ENCODE data around the gene TRAF3.

The TRAF3 gene

GRCh38 chr14:102778338-102779083, 1.3 kb downstream of the TRAF3 start:
- DNase-seq: no peak

- DNase-seq: no peak
Measured at GRCh38 chr14:102779084-102779462, 1.8 kb downstream of the TRAF3 start.

GRCh38 chr14:102779574-102780315, 2.5 kb downstream of the TRAF3 start:
- no peak for DNase-seq

- no peak for DNase-seq
Measured at GRCh38 chr14:102781063-102781462, 3.8 kb downstream of the TRAF3 start.

- DNase-seq: no peak
Measured at GRCh38 chr14:102782974-102783373, 5.7 kb downstream of the TRAF3 start.

GRCh38 chr14:102784892-102785594, 7.8 kb downstream of the TRAF3 start:
- DNase-seq: no peak

- no peak for DNase-seq
Measured at GRCh38 chr14:102785595-102785963, 8.3 kb downstream of the TRAF3 start.

- DNase-seq: no peak
Measured at GRCh38 chr14:102786768-102787167, 9.5 kb downstream of the TRAF3 start.

GRCh38 chr14:102789349-102789748, 12.1 kb downstream of the TRAF3 start:
- DNase-seq: no peak

GRCh38 chr14:102793531-102794328, 16.5 kb downstream of the TRAF3 start:
- no peak for DNase-seq

- no peak for DNase-seq
Measured at GRCh38 chr14:102795060-102795925, 18.0 kb downstream of the TRAF3 start.

GRCh38 chr14:102796661-102797190, 19.5 kb downstream of the TRAF3 start:
- DNase-seq: no peak

- DNase-seq: no peak
Measured at GRCh38 chr14:102798926-102799325, 21.7 kb downstream of the TRAF3 start.

GRCh38 chr14:102799684-102800562, 22.7 kb downstream of the TRAF3 start:
- DNase-seq: no peak

- no peak for DNase-seq
Measured at GRCh38 chr14:102802834-102803523, 25.7 kb downstream of the TRAF3 start.

- DNase-seq: no peak
Measured at GRCh38 chr14:102804858-102805257, 27.6 kb downstream of the TRAF3 start.

- peak; percentile 18 for DNase-seq
Measured at GRCh38 chr14:102805371-102805891, 28.2 kb downstream of the TRAF3 start.

GRCh38 chr14:102805941-102806340, 28.7 kb downstream of the TRAF3 start:
- DNase-seq: no peak

- DNase-seq: no peak
Measured at GRCh38 chr14:102806447-102806846, 29.2 kb downstream of the TRAF3 start.

GRCh38 chr14:102807013-102807406, 29.8 kb downstream of the TRAF3 start:
- no peak for DNase-seq
